ENCODE results near the gene SPATA17.

Gene SPATA17

DNA sequence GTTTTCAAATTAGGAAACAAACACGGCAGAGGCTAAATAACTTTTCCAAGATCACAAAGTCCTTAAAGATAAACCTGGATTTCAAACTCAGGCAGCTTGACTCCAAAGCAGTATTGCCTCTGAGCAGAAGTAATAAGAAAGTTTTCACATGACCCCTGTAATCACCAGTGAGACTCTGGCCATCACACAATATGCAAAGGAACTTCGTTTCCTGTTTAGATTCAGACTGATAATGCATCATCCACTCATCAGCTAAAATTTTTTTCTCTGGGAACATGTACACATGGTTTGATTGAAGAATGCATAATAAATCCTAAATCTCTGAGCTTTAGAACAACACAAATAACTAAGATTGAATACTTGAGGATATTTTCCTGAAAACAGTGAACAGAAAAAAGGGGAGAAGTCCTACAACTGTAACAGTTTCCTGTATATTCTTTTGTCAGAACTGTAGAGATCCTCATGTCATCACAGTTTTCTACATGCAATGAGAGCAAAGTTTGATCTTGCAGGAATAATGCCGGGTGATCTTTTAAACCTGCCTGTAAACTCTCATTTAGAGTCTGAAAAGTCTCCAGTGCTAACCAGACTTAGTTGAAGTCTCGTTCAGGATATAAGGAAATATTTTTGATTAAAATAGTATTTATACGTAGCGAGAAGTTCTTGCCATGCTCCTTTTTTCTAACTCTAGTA, 225.3 kb downstream of the SPATA17 start:
- DNase-seq (ENCODE audit: low read depth) = no peak

DNA sequence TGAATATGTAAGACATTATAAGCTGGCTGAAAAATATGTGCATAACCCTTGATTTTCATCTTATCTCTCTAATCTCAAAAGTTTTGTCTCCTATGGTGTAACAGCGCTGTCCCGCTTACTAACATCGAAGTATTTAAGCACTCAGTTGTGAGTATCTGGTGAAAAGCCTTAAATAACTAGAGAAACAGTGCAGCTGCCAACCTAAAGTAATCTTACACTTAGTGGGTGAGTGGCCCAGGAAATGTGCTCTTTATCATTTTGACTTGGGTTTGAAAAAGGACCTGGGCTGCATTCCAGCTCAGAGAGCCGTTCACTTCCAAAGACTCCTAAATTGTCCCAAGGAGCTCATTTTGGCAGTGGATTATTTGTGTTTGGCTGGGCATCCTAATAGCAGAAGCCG, 225.9 kb downstream of the SPATA17 start:
- DNase-seq (ENCODE audit: low read depth) = no peak

- no peak for DNase-seq (ENCODE audit: low read depth)
Measured at GRCh38 chr1:217861658-217862057, 230.5 kb downstream of the SPATA17 start.

DNA sequence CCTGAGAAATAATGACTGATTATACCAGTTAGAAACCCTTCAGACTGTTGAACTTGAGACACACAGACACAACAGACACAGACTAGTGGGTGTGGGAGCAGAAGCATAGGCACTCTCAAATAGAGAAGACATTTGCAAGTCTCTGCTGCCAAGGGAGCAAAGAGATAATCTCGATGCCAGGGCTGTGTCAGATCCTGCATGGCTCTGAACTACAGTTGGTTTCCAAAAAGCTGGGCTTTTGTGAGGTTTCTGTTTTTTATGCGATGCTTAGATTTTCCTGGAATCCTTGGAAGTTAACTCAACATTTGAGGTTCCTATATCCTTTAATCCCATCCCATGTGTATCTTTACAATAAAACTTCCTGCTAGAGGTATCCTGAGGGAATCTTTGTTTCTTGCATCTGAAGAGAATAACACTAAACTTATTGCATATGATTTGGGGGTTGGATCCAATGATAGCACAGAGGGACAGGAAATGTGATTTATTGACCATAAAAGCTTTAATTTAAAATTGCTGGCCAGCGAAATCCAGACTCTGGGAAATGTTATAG, 236.4 kb downstream of the SPATA17 start:
- DNase-seq (ENCODE audit: low read depth) = no peak

DNA sequence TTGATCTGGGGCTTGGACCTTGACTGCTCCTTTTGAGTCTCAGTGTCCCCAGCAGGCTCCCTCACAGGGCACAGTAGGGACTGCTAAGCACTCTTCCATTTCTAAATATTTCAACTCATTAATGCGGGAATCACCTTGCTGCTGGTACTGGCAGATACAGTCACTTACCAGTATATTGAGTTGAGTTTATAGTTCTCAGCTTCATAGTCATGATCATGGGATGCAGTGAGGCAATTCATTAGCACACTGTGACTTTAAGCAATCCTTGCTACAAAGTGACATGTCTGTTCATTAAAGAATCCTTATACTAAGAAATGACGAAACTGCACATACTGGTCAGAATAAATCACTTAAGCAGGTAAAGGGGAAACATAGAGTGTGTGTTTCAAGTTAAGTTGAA, 240.8 kb downstream of the SPATA17 start:
- DNase-seq (ENCODE audit: low read depth) = no peak

DNA sequence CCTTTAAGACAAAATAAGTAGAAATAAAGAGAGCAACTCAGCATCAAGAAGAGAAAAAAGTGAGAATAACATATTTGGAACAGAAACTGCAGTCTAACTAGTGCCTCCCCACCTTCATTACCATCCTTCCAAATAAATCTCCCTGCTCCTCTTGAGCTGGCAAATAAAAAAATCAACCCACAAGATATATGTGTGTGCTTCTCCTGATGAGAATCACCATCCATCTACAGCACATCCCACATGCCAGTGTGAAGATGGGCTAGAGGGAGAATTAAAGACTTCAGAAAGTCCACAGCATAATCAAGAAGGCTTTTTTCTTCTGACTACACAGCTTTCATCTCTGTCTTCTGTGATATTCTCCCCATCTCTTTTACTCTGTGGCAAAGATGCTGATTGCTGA, 244.1 kb downstream of the SPATA17 start:
- DNase-seq (ENCODE audit: low read depth) = no peak

DNA sequence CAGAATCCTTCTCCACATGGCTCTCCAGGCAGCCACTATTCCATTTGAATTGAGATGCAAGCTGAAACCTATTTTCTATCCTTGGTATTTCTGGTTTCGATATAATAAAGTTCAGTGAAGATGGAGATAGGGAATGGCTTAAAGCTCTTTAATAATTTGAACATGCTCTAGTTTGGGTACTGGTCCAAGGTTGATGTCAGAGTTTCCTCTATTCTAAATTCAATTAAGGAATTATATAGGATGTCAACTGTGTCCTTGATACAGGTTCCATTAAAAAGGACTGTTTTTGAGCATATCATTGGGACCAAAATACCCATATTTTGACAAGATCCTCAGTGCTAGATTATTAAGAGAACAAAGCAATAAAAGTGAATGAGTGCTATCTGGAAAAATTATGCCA, 245.3 kb downstream of the SPATA17 start:
- no peak for DNase-seq (ENCODE audit: low read depth)

GRCh38 chr1:217876896-217877295, 245.8 kb downstream of the SPATA17 start:
- no peak for DNase-seq (ENCODE audit: low read depth)

- DNase-seq (ENCODE audit: low read depth) = no peak
Measured at GRCh38 chr1:217881131-217881543, 250.0 kb downstream of the SPATA17 start.

DNA sequence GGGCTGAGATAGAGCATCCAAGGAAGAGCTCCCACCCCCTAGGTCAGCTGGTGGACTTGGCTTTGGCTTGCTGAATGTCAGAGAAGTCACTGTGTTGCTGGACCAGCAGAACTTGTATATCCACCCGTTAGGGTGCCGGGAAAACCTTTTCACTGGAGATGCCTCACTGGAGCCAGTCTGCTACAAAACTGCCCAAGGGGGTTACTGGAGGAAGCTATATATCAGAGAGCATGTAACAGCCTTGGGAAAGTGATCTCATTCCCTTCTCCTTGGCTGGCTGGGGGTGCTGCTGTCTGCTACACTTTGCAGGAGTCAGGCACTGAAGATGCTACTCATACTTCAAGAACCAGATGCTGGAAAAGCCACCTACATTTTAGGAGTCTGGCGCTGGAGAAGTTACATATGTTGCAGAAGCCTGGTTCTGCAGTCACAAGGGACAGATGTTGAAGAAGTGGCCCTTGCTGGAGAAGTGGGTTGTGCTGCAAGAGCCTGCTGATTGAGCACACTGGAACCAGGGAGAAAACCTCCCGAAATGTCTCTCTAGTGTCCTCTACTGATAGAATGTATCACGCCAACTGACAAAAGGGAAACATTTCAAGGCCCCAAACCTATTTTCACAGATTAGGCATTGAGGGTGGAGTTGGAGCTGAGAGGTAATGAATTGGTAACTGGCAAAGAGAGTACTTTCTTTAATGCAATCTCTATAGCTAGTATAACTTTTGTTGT, 250.6 kb downstream of the SPATA17 start:
- no peak for DNase-seq (ENCODE audit: low read depth)

DNA sequence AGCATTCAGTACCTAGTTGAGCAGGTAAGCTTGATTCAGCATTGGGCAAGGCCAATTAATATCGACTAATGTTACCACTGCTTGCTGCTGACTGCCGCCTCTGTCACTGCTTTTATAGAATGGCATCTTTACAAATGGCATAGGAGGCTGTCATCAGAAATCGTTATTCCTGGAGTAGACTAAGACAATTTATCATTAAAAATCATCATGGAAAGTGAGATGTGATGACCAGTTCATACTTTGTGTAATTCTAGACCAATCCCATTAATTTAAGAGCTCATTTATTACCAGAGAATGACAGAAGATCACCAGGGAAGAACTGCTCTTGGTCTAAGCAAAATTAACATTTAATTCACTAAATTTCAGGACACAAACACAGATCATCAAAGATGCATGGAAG, 254.0 kb downstream of the SPATA17 start:
- DNase-seq (ENCODE audit: low read depth) = no peak

GRCh38 chr1:217888328-217888727, 257.2 kb downstream of the SPATA17 start:
- no peak for DNase-seq (ENCODE audit: low read depth)

GRCh38 chr1:217889401-217889800, 258.3 kb downstream of the SPATA17 start:
- no peak for DNase-seq (ENCODE audit: low read depth)

DNA sequence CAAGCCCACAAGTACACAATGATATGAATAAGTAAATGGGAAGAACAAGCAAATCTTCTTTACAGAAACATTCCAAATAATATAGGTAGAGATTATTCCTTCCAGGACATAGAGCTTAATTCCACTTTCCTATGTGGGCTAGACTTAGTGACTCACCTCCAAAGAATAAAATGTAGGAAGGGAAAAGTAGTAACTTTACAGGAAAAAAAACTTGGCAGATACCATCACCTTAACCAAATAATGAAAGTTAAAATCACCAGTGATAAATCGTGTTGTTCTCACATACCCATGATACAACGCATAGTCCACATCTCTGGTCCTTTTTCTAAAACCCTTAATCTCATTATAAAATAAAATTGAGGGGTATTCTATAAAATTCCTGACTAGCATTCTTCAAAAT, 260.8 kb downstream of the SPATA17 start:
- DNase-seq (ENCODE audit: low read depth) = no peak

DNA sequence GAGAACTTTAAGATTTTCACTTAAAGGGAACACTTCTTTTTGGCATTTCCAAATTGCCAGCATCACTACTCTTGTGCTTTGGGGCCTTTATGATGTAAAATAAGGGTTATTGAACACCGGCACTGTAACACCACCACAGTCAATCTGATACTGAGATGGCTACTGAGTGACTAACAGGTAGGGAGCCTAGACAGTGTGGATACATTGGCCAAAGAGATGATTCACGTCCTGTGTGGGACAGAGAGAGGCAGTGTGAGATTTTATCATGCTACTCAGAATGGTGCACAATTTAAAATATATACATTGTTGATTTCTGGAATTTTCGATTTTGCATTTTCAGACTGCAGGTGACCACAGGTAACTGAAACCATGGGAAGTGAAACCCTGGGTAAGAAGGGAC, 261.6 kb downstream of the SPATA17 start:
- no peak for DNase-seq (ENCODE audit: low read depth)

DNA sequence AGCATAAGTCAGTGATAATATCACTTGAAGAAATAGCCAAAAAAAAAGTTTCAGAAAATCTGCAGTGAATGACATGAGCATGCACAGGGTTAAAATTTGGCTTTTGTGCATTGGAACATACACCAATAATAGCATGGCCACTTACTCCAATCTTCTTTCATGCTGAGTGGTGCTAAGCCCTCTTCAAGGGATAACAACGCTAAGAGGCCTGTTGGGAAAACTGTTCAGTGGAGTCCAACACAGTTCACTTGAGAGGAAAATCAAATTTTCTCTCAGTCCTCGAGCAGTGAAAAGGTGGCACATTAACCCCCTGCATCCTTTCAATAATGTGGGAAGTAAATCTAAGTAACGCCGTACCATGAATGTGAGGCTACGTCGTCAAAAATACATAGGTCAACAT, 264.7 kb downstream of the SPATA17 start:
- DNase-seq (ENCODE audit: low read depth) = no peak

DNA sequence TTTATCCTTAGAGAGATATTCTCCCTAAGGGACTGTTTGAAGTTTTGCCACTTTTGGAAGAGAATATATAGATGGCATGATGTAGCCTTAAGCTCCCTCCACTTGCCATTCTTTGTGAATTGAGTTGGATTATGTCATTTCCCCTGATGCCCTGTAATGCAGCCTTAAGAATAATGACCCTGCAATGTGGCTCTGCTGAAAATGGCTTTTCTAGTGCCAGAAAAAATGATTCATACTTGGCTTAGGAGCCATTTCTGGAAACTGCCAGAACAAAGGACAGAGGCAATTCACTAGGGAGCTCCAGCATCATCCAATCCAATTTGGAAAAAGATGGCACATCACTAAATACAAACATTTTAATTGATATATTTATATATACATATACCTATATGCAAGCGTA, 265.3 kb downstream of the SPATA17 start:
- DNase-seq (ENCODE audit: low read depth) = no peak

DNA sequence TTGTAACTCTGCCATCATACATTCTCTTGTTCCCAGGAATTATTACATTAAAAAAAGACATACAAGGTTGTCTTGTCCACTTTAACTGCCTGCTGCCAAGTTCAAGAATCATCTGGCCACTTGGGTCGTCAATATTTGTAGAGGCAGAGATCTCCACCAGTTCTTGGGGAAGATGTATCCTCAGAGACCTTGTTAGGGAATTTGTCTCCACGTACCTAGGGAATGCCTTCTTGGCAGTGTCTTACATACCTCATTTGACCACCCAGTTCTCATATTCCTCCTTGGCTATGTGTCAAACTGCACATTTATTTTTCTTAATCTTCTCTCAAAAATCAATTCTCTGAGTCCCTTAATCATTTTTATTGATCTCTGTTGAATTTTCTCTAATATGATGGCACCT, 266.0 kb downstream of the SPATA17 start:
- no peak for DNase-seq (ENCODE audit: low read depth)

DNA sequence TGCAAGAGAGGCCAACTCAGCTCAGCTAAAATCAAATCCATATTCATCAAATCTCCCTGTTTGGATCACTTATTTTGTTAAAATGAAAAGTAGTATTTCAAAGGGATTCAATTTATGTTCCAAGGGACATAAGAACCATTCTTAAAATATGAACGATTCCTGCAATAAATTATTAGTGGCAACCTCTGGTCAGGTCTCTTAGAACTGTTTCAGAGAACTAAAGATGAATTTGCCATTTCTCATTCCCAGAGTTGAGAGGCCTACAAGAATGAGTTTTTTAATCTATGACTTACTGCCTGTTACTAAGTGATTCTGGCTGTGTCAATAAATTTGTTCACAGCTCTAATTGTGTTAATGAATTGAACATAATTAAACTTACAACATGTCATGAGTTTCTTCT, 268.5 kb downstream of the SPATA17 start:
- no peak for DNase-seq (ENCODE audit: low read depth)

DNA sequence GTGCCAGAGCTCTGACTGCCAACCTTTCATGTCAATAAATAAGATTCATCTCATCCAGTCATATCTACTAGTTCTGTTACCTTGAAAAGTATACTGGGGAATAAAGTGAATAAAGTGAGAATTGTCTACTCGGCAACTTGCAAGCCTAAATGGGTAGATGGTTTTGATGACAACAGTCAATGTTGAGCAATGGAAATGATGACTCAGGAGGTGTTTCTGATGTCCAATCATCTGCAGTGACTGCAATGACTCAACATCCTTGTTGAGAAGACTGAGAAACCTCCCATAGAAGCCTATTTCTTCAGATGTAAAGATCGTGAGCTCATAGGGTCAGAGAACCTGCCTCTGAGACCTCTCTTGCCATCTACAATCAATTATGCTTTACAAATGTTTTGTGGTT, 276.4 kb downstream of the SPATA17 start:
- no peak for DNase-seq (ENCODE audit: low read depth)

- no peak for DNase-seq (ENCODE audit: low read depth)
Measured at GRCh38 chr1:217910203-217910602, 279.1 kb downstream of the SPATA17 start.

DNA sequence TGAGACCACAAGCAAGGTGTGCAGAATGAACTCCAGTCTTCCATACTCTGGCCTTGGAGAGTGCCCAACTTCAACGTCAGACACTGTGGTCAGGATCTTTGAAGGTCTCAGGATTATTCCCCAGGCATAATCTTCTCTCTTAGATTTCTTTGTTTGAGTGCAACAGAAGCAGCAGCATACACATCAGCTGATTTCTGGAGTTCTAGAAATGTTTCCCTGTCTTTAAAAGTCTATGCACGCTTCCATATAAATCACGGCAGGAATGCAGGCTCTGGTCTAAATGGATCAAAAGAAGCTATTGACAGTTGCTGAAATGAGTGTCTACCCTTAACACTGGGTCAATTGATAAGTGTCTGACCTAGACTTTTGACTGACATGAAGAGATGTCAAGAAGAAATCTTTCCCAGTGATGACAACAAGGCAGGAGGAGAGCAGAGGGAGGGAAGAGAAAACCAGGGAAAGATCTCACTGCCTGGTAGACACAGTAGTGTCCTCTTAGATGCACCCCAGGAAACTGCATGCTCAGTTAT, 279.7 kb downstream of the SPATA17 start:
- no peak for DNase-seq (ENCODE audit: low read depth)

DNA sequence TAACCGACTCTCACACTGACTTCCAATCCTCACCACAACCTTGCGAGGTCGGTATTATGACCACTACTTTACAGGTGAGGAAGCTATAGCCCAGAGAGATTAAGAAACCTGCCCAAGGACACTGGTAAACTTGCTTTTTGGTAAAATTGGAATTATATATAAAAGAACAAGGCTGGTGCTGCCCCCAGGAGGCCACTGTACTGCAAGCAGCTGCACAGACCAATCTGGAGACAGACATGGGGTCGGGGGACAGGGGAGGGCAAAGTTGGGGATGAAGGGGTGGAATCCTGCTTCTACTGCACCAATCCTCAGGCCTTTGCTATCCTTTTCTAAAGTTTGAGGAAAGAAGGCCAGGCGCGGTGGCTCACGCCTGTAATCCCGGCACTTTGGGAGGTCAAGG, 280.8 kb downstream of the SPATA17 start:
- DNase-seq (ENCODE audit: low read depth) = no peak

All from T follicular helper cell (primary cell).